Gastrocnemius medialis (tissue), 4 donors: Measurements from ENCODE around the gene COL6A1. TPM values are rescaled to one million over a fixed set of nuclear protein-coding genes. Genes with fewer than 3 reads are reported as not detected.
"Not testable (repeated sequence)": the region's sequence is repeated elsewhere in the genome, so short reads cannot be mapped to it uniquely, and the experiment has no call there.

Experiments
- ATAC-seq, 2 donors: fragments of 150-250 bp; one replicate each; pipeline ENCODE4 v1.9.1; 2016
- DNase-seq, 2 donors: peaks; one replicate each; pipeline ENCODE4 v3.0.0-alpha.2; 2019
- H3K27ac ChIP-seq, 4 donors: fragments of 200-600 bp; sonication (generic); 1 replicate in 1 of 4; 2 replicates in 3 of 4; pipeline ENCODE4 v1.5.1; 2016 to 2018; ENCODE audit warnings: mild to moderate bottlenecking in 2 of 4, moderate library complexity in 1 of 4
- H3K27me3 ChIP-seq, 3 donors: fragments of 200-600 bp; sonication (generic) in 2 of 3; 1 replicate in 1 of 3; 2 replicates in 2 of 3; pipeline versions ENCODE4 v1.5.1 to v1.6.0; 2016 to 2019; ENCODE audit warnings: mild to moderate bottlenecking in 1 of 3, moderate library complexity in 1 of 3
- H3K36me3 ChIP-seq, 2 donors: fragments of 200-600 bp; sonication (generic) in 1 of 2; one replicate each; pipeline ENCODE4 v1.5.1; 2017 to 2018
- H3K4me1 ChIP-seq, 2 donors: fragments of 200-600 bp; sonication (generic) in 1 of 2; one replicate each; pipeline ENCODE4 v1.5.1; 2016 to 2017; ENCODE audit warnings: mild to moderate bottlenecking in 2 of 2
- H3K4me3 ChIP-seq, 4 donors: fragments of 200-600 bp; sonication (generic) in 3 of 4; 1 replicate in 1 of 4; 2 replicates in 3 of 4; pipeline ENCODE4 v1.5.1; 2016 to 2019; ENCODE audit warnings: mild to moderate bottlenecking in 2 of 4
- H3K9me3 ChIP-seq, 3 donors: fragments of 200-600 bp; sonication (generic) in 2 of 3; 1 replicate in 1 of 3; 2 replicates in 2 of 3; pipeline ENCODE4 v1.5.1; 2016 to 2019
- CTCF ChIP-seq, 5 experiments: fragments of 450-650 bp in 3 of 5; fragments of 200-600 bp in 2 of 5; sonication (generic) in 2 of 5; IDR thresholded peaks in 4 of 5; conservative IDR thresholded peaks in 1 of 5; 1 replicate in 4 of 5; 2 replicates in 1 of 5; pipeline ENCODE4 v1.5.1; 2016 to 2019; ENCODE audit warnings: antibody characterized with exemption in 5 of 5, mild to moderate bottlenecking in 3 of 5, moderate library complexity in 3 of 5
- POLR2A ChIP-seq, 2 donors: fragments of 450-650 bp; IDR thresholded peaks; one replicate each; pipeline ENCODE4 v1.6.1; 2017; ENCODE audit warnings: antibody characterized with exemption in 2 of 2, mild to moderate bottlenecking in 2 of 2, moderate library complexity in 2 of 2
- in situ Hi-C, 4 donors: fragments of 200-750 bp; cut with MboI; loops; one replicate each; pipeline versions ENCODE4 v1.15.0 to v1.8.0; 2017; ENCODE audit warnings: low sequenced_read_pairs in 4 of 4
- intact Hi-C: fragments of 100-400 bp; cut with DNase I; formaldehyde crosslinking; loops from one replicate; pipeline ENCODE4 v1.15.1; 2023; ENCODE audit warnings: low total_unique reads
- total RNA-seq, 4 donors: library from RNA; depleted of rRNA; stranded (reverse); fragments of >200 nt; gene quantifications; one replicate each; pipeline versions ENCODE4 v1.1.0 to v1.2.3, GENCODE V29; 2016

The COL6A1 gene
- total RNA-seq, 4 donors from 2014 or later = 50.5 to 97.8 (median 73.3) TPM

DNA sequence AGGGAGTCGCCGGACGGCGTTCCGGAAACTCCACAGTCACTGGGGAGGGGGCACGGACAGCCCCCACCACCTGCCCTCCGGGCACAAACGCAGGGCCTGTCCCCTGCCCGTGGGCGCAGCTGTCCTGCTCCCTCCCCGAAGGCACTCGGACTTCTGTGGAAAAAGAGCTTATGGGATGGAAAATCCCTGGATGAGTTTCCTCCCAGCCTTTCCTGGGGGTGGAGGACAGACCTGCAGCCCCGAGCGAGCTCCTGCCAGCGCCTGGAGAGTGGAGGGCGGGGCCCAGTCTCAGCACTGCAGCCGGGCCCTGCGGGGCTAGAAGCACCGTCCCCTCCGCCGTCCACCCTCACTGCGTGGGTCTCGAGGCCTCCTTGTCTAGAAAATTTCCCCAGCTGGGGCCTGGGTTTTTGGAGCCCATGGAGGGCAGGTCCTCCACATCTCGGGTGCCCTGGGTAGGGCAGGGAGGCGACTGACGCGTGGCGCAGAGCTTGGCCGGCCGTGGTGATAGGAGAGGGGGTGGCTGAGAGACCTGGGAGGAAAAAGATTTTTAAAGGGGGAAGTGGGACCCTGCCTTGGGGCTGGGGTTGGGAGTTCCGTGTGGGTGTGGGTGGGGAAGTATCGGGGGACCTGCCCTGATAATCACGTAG lies 6.4 kb upstream of the COL6A1 start:
- in situ Hi-C loops (no loop called here), intact Hi-C loops (no loop called here)
- Histone ChIP-seq H3K9me3 (no peaks in the 10 kb centered on the region), H3K27me3 (peaks cover 21 to 30% (median 26%) of the 10 kb centered on the region in 3 donors), H3K4me1 (peaks cover 27 to 31% of the 10 kb centered on the region in 2 donors), H3K36me3 (no peaks in the 10 kb centered on the region), H3K27ac (peak overlapping the region; percentile 81 to 89 (median 84)), H3K4me3 (peak overlapping the region; percentile 64 to 88 (median 64))
- peak in 1 of 2 donors; percentile 28 for ATAC-seq
- TF ChIP-seq POLR2A (IDR thresholded peaks at IDR 0.05) = peak in 1 of 2 donors; percentile 17
- TF ChIP-seq CTCF (IDR thresholded peaks at IDR 0.05 in 4 of 5, conservative IDR thresholded peaks at IDR 0.05 in 1 of 5) = no peak
- DNase-seq = no peak

- intact Hi-C loops, H3K4me3 ChIP-seq, H3K9me3 ChIP-seq, in situ Hi-C loops, ATAC-seq, H3K36me3 ChIP-seq, DNase-seq: not testable (repeated sequence)
- peaks cover 28 to 31% of the 10 kb centered on the region in 2 donors for H3K4me1 ChIP-seq
- peak overlapping the region; percentile 81 to 89 (median 84) for H3K27ac ChIP-seq
- H3K27me3 ChIP-seq = peaks cover 21 to 30% (median 26%) of the 10 kb centered on the region in 3 donors
Measured at GRCh38 chr21:45975667-45976409, 5.7 kb upstream of the COL6A1 start.

DNA sequence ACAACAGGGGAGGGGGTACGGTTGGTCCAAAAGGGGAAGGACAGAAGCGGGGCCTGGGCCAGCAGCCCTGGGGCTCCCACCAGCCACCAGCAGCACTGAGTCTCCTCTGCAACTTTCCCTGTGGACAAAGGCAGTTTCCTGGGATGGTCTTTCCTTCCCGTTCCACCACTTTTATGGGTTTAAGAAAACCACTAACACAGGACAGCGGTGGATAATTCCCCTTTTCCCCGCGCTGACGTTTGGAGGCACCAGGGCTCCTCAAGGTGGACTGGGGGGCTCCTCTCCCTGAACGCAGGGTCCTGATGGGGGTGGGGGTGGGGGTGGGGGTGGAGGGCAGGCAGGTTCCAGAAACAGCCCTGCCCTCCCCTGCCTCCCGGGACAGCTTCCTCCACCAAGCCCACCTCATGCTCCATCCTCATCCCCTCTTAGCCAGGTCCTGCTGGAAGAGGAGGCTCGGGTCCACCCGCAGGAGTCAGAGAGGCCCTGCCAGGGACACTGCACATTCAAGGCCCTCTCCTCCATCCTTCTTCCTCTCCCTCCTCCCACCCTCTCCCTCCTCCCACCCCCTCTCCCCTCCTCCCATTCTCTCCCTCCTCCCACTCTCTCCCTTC lies 4.8 kb upstream of the COL6A1 start:
- intact Hi-C loops (no loop called here), in situ Hi-C loops (no loop called here)
- H3K27ac ChIP-seq = peak overlapping the region; percentile 54 to 64 (median 61)
- H3K9me3 ChIP-seq = no peaks in the 10 kb centered on the region
- TF ChIP-seq POLR2A (IDR thresholded peaks at IDR 0.05) (no peak), CTCF (IDR thresholded peaks at IDR 0.05 in 4 of 5, conservative IDR thresholded peaks at IDR 0.05 in 1 of 5) (no peak)
- H3K4me1 ChIP-seq = peaks cover 27 to 32% of the 10 kb centered on the region in 2 donors
- no peak overlapping the region for H3K4me3 ChIP-seq
- peaks cover 21 to 30% (median 26%) of the 10 kb centered on the region in 3 donors for H3K27me3 ChIP-seq
- DNase-seq = no peak
- H3K36me3 ChIP-seq = no peaks in the 10 kb centered on the region
- ATAC-seq = no peak

GRCh38 chr21:45977396-45977795 lies 4.2 kb upstream of the COL6A1 start:
- in situ Hi-C loops = no loop called here
- Histone ChIP-seq H3K4me1 (peaks cover 26 to 29% of the 10 kb centered on the region in 2 donors), H3K4me3 (no peak overlapping the region), H3K27me3 (peaks cover 18 to 27% (median 22%) of the 10 kb centered on the region in 3 donors), H3K27ac (peak overlapping the region; percentile 54 to 64 (median 61)), H3K9me3 (no peaks in the 10 kb centered on the region), H3K36me3 (no peaks in the 10 kb centered on the region)
- intact Hi-C loops = no loop called here
- TF ChIP-seq CTCF (IDR thresholded peaks at IDR 0.05 in 4 of 5, conservative IDR thresholded peaks at IDR 0.05 in 1 of 5) = no peak
- TF ChIP-seq POLR2A (IDR thresholded peaks at IDR 0.05) = no peak
- DNase-seq = no peak
- no peak for ATAC-seq

GRCh38 chr21:45979141-45979631 lies 2.4 kb upstream of the COL6A1 start:
- in situ Hi-C loops = no loop called here
- no peak for ATAC-seq
- Histone ChIP-seq H3K4me1 (peaks cover 17 to 18% of the 10 kb centered on the region in 2 donors), H3K9me3 (no peaks in the 10 kb centered on the region), H3K4me3 (no peak overlapping the region), H3K27ac (peak overlapping the region; percentile 43 to 64 (median 64)), H3K27me3 (peaks cover 11% of the 10 kb centered on the region in 3 donors), H3K36me3 (no peaks in the 10 kb centered on the region)
- DNase-seq = no peak
- intact Hi-C loops = no loop called here
- TF ChIP-seq CTCF (IDR thresholded peaks at IDR 0.05 in 4 of 5, conservative IDR thresholded peaks at IDR 0.05 in 1 of 5) (no peak), POLR2A (IDR thresholded peaks at IDR 0.05) (no peak)
